Thoracic aorta (tissue), 2 donors: ENCODE results near the gene CCDC197. TPM values are rescaled to one million over a fixed set of nuclear protein-coding genes. Genes with fewer than 3 reads are reported as not detected.
A peak's percentile ranks its signal among the peaks of the same experiment; 100 is the strongest.

Experiments
- ATAC-seq: fragments of 150-250 bp; one replicate; pipeline ENCODE4 v1.8.0; 2017; ENCODE audit warnings: low read depth; ENCODE audit not compliant: insufficient number of reproducible peaks, low FRiP score
- DNase-seq: peaks from one replicate; pipeline ENCODE4 v3.0.0-alpha.2; 2020; ENCODE audit warnings: low spot score
- H3K27ac ChIP-seq, 2 donors: fragments of 200-600 bp; sonication (generic); 1 replicate in 1 of 2; 2 replicates in 1 of 2; pipeline ENCODE4 v1.5.1; 2016; ENCODE audit warnings: mild to moderate bottlenecking in 2 of 2, moderate library complexity in 2 of 2
- H3K27me3 ChIP-seq: fragments of 200-600 bp; sonication (generic); replicated peaks from 2 replicates; pipeline ENCODE4 v1.6.0; 2016; ENCODE audit warnings: mild to moderate bottlenecking; ENCODE audit not compliant: insufficient read depth
- H3K36me3 ChIP-seq: fragments of 200-600 bp; sonication (generic); one replicate; pipeline ENCODE4 v1.5.1; 2016
- H3K4me1 ChIP-seq, 2 donors: fragments of 200-600 bp; sonication (generic); 1 replicate in 1 of 2; 2 replicates in 1 of 2; pipeline versions ENCODE4 v1.5.1 to v1.6.0; 2016; ENCODE audit warnings: low read depth in 2 of 2, mild to moderate bottlenecking in 1 of 2; ENCODE audit not compliant: control insufficient read depth in 1 of 2
- H3K4me3 ChIP-seq: fragments of 200-600 bp; sonication (generic); 2 replicates; pipeline ENCODE4 v1.5.1; 2016; ENCODE audit warnings: mild to moderate bottlenecking
- H3K9me3 ChIP-seq: fragments of 200-600 bp; sonication (generic); 2 replicates; pipeline ENCODE4 v1.5.1; 2016
- CTCF ChIP-seq: fragments of 200-600 bp; sonication (generic); IDR thresholded peaks from one replicate; pipeline ENCODE4 v1.5.1; 2019; ENCODE audit warnings: antibody characterized with exemption
- total RNA-seq, 2 donors: library from RNA; depleted of rRNA; stranded (reverse); fragments of >200 nt; gene quantifications; one replicate each; pipeline versions ENCODE4 v1.1.0 to v1.2.3, GENCODE V29; 2016

CCDC197 gene
- total RNA-seq, 2 donors from 2014 or later, result not detected

DNA sequence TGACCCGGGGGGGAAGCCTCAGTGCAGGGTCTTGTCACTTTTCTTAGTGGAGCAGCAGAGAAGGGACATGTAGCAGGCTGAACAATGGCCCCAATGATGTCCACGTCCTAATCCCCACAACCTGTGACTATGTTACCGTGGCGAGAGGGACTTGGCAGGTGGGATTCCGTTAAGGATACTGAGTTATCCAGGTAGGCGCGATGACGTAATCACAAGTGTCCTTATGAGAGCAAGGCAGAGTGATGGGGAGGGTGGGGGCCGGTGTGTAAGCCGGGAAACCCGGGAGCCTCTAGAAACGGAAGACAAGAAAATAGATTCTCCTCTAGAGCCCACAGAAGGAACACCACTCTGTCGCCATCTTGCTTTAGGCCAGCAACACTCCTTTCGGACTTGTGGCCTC lies 33.5 kb downstream of the CCDC197 start:
- H3K27me3 ChIP-seq, result no peaks in the 10 kb centered on the region
- ATAC-seq (no peak), DNase-seq (no peak)
- H3K4me1 ChIP-seq, result no peaks in the 10 kb centered on the region
- H3K27ac ChIP-seq, result no peak overlapping the region
- no peak for TF ChIP-seq CTCF
- H3K4me3 ChIP-seq, result no peak overlapping the region
- no peaks in the 10 kb centered on the region for H3K9me3 ChIP-seq
- no peaks in the 10 kb centered on the region for H3K36me3 ChIP-seq

GRCh38 chr14:94031161-94031882 lies 34.2 kb downstream of the CCDC197 start:
- DNase-seq (no peak), ATAC-seq (no peak)
- Histone ChIP-seq H3K36me3 (no peaks in the 10 kb centered on the region), H3K9me3 (no peaks in the 10 kb centered on the region), H3K4me3 (no peak overlapping the region), H3K4me1 (no peaks in the 10 kb centered on the region), H3K27ac (no peak overlapping the region), H3K27me3 (no peaks in the 10 kb centered on the region)
- no peak for TF ChIP-seq CTCF

GRCh38 chr14:94031883-94032279 lies 34.8 kb downstream of the CCDC197 start:
- Histone ChIP-seq H3K9me3 (no peaks in the 10 kb centered on the region), H3K4me3 (no peak overlapping the region), H3K27ac (no peak overlapping the region), H3K4me1 (no peaks in the 10 kb centered on the region), H3K36me3 (no peaks in the 10 kb centered on the region), H3K27me3 (no peaks in the 10 kb centered on the region)
- ATAC-seq, result no peak
- TF ChIP-seq CTCF, result no peak
- DNase-seq, result no peak

- DNase-seq (no peak), ATAC-seq (no peak)
- no peaks in the 10 kb centered on the region for H3K9me3 ChIP-seq
- no peaks in the 10 kb centered on the region for H3K4me1 ChIP-seq
- H3K36me3 ChIP-seq, result no peaks in the 10 kb centered on the region
- TF ChIP-seq CTCF, result no peak
- H3K27me3 ChIP-seq, result no peaks in the 10 kb centered on the region
- no peak overlapping the region for H3K4me3 ChIP-seq
- no peak overlapping the region for H3K27ac ChIP-seq
Measured at GRCh38 chr14:94034886-94035285, 37.8 kb downstream of the CCDC197 start.

DNA sequence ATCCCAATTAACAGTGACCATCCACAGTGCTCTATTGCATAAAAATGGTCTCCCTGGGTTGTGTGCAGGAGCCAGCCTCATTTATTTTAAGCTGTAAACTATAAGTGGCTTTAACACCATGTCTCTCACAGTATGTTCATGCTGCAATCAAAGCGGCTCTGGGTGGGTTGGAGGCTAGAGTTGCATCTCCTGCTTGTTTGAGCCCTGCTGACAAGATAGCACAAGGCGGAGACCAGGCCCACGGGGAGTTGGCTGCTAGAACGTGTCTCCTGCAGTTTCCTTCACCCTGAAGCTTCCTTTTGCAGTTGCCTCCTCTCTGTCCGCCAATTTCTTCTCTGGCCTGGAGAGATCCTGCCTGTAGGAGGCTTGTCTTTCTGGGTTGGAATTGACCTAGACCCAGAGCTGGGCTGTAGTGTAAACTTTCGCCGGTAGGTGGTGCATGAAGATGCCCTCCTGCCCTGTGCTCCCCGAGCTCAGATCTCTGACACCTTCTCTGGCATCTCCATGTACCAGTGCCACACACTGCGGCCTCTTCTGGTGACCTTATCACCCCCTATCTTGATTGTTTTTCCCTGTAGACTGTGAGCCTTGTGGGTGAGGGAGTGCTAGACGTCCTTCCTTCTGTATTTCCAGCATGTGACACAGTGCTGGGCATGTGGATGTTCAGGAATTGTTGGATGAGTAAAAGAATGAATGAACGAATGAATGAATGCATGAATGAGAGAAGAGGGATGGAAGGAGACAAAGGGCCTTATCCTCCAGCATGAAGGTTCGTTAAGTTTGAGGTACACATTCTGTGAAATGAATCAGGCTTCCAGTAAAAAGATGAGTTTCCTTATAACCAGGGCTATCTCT lies 39.4 kb downstream of the CCDC197 start:
- Histone ChIP-seq H3K27me3 (no peaks in the 10 kb centered on the region), H3K9me3 (no peaks in the 10 kb centered on the region), H3K4me1 (peaks cover 0 to 2% of the 10 kb centered on the region in 2 donors), H3K36me3 (no peaks in the 10 kb centered on the region), H3K4me3 (no peak overlapping the region), H3K27ac (no peak overlapping the region)
- ATAC-seq (no peak), DNase-seq (no peak)
- TF ChIP-seq CTCF, result peak; percentile 81
